Measurements from ENCODE around the gene GDPD5.

The GDPD5 gene

GRCh38 chr11:75533896-75534258, 8.1 kb upstream of the GDPD5 start:
- no peak for TF ChIP-seq ESRRG (CRISPR knock-in tag; IDR thresholded peaks at IDR 0.05)
- TF ChIP-seq CREB5 (CRISPR knock-in tag; IDR thresholded peaks at IDR 0.05; ENCODE audit: low read depth) = no peak
- no peak for TF ChIP-seq ZNF8 (CRISPR knock-in tag; IDR thresholded peaks at IDR 0.05)
- TF ChIP-seq ISL1 (CRISPR knock-in tag; IDR thresholded peaks at IDR 0.05) = no peak
- TF ChIP-seq SNAI2 (CRISPR knock-in tag; IDR thresholded peaks at IDR 0.05) = no peak
- TF ChIP-seq ZC3H10 (CRISPR knock-in tag; IDR thresholded peaks at IDR 0.05) = no peak
- no peak for TF ChIP-seq PATZ1 (CRISPR knock-in tag; IDR thresholded peaks at IDR 0.05; ENCODE audit: borderline replicate concordance)
- no peak for ATAC-seq

- ATAC-seq = peak; percentile 73
- TF ChIP-seq ZFP30 (CRISPR knock-in tag; IDR thresholded peaks at IDR 0.05) (no peak), RARB (CRISPR knock-in tag; IDR thresholded peaks at IDR 0.05) (no peak), CREB5 (CRISPR knock-in tag; IDR thresholded peaks at IDR 0.05; ENCODE audit: low read depth) (no peak), ZC3H10 (CRISPR knock-in tag; IDR thresholded peaks at IDR 0.05) (no peak), ZNF565 (CRISPR knock-in tag; conservative IDR thresholded peaks at IDR 0.05; ENCODE audit: low read depth) (no peak), ZFP3 (CRISPR knock-in tag; IDR thresholded peaks at IDR 0.05) (no peak), ZNF8 (CRISPR knock-in tag; IDR thresholded peaks at IDR 0.05) (no peak), BACH2 (CRISPR knock-in tag; IDR thresholded peaks at IDR 0.05; ENCODE audit: borderline replicate concordance) (no peak), OSR1 (CRISPR knock-in tag; IDR thresholded peaks at IDR 0.05) (no peak), CSRNP3 (CRISPR knock-in tag; IDR thresholded peaks at IDR 0.05) (no peak)
- TF ChIP-seq, protein P1, sequence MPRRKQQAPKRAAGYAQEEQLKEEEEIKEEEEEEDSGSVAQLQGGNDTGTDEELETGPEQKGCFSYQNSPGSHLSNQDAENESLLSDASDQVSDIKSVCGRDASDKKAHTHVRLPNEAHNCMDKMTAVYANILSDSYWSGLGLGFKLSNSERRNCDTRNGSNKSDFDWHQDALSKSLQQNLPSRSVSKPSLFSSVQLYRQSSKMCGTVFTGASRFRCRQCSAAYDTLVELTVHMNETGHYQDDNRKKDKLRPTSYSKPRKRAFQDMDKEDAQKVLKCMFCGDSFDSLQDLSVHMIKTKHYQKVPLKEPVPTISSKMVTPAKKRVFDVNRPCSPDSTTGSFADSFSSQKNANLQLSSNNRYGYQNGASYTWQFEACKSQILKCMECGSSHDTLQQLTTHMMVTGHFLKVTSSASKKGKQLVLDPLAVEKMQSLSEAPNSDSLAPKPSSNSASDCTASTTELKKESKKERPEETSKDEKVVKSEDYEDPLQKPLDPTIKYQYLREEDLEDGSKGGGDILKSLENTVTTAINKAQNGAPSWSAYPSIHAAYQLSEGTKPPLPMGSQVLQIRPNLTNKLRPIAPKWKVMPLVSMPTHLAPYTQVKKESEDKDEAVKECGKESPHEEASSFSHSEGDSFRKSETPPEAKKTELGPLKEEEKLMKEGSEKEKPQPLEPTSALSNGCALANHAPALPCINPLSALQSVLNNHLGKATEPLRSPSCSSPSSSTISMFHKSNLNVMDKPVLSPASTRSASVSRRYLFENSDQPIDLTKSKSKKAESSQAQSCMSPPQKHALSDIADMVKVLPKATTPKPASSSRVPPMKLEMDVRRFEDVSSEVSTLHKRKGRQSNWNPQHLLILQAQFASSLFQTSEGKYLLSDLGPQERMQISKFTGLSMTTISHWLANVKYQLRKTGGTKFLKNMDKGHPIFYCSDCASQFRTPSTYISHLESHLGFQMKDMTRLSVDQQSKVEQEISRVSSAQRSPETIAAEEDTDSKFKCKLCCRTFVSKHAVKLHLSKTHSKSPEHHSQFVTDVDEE (CRISPR knock-in tag; IDR thresholded peaks at IDR 0.05) = no peak
- TF ChIP-seq, protein P2, sequence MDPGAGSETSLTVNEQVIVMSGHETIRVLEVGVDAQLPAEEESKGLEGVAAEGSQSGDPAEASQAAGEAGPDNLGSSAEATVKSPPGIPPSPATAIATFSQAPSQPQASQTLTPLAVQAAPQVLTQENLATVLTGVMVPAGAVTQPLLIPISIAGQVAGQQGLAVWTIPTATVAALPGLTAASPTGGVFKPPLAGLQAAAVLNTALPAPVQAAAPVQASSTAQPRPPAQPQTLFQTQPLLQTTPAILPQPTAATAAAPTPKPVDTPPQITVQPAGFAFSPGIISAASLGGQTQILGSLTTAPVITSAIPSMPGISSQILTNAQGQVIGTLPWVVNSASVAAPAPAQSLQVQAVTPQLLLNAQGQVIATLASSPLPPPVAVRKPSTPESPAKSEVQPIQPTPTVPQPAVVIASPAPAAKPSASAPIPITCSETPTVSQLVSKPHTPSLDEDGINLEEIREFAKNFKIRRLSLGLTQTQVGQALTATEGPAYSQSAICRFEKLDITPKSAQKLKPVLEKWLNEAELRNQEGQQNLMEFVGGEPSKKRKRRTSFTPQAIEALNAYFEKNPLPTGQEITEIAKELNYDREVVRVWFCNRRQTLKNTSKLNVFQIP (CRISPR knock-in tag; IDR thresholded peaks at IDR 0.05; ENCODE audit: borderline replicate concordance, low read depth) = no peak
Observed at GRCh38 chr11:75532200-75533048, 6.7 kb upstream of the GDPD5 start.

GRCh38 chr11:75531325-75531724, 5.6 kb upstream of the GDPD5 start:
- no peak for ATAC-seq
- TF ChIP-seq PPARA (CRISPR knock-in tag; IDR thresholded peaks at IDR 0.05; ENCODE audit: borderline replicate concordance) (no peak), ZNF565 (CRISPR knock-in tag; conservative IDR thresholded peaks at IDR 0.05; ENCODE audit: low read depth) (no peak), PATZ1 (CRISPR knock-in tag; IDR thresholded peaks at IDR 0.05; ENCODE audit: borderline replicate concordance) (no peak), BACH2 (CRISPR knock-in tag; IDR thresholded peaks at IDR 0.05; ENCODE audit: borderline replicate concordance) (no peak), CREB5 (CRISPR knock-in tag; IDR thresholded peaks at IDR 0.05; ENCODE audit: low read depth) (no peak), OSR1 (CRISPR knock-in tag; IDR thresholded peaks at IDR 0.05) (no peak)
